ENCODE measurements around the gene EML5.

DNA sequence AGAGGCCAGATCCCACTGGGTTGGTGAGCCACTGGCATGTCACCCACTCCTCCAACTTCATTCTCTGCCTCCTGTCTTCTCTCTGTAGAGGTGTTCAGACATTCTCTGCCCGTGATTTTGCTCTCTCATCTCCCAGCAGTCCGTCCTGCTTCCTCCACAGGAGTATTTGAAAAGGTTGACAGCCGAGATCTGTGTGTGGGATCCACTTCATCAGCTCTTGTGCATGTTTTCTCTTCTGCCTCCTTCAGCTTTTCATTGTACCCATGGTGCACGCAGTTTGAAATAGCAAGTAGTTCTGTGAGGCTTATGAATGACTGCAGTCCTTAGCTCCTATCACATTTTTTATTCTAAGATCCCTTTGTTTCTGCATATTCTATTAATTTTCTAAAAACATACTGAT, 195.2 kb downstream of the EML5 start:
- TF ChIP-seq POLR2A (IDR thresholded peaks at IDR 0.05; ENCODE audit: low read length) (no peak), GATA1 (IDR thresholded peaks at IDR 0.05; ENCODE audit: low read depth, low read length) (no peak)
